SHP77 (cell line): ENCODE data around the gene CCDC68.

Experiments
- DNase-seq, 2 experiments: peaks; one replicate each; lab custom pipeline; 2025; lab: John Stamatoyannopoulos, UW

CCDC68 gene

GRCh38 chr18:54961016-54961423 lies 1.8 kb upstream of the CCDC68 start:
- DNase-seq, result no peak

- DNase-seq, result no peak
These were observed 936 bp upstream of the CCDC68 start for GRCh38 chr18:54960197-54960596.

- no peak for DNase-seq
These were observed 1.3 kb downstream of the CCDC68 start for GRCh38 chr18:54957996-54958395.

GRCh38 chr18:54957296-54957832 lies 1.9 kb downstream of the CCDC68 start:
- no peak for DNase-seq

- no peak for DNase-seq
These were observed 2.8 kb downstream of the CCDC68 start for GRCh38 chr18:54956506-54956905.

- no peak for DNase-seq
These were observed 7.2 kb downstream of the CCDC68 start for GRCh38 chr18:54952026-54952425.

- DNase-seq, result no peak
These were observed 9.0 kb downstream of the CCDC68 start for GRCh38 chr18:54950221-54950620.

- DNase-seq, result no peak
These were observed 9.7 kb downstream of the CCDC68 start for GRCh38 chr18:54949588-54949987.

- no peak for DNase-seq
These were observed 10.9 kb downstream of the CCDC68 start for GRCh38 chr18:54948350-54948837.

GRCh38 chr18:54947091-54947490 lies 12.2 kb downstream of the CCDC68 start:
- DNase-seq, result no peak

- DNase-seq, result no peak
These were observed 13.1 kb downstream of the CCDC68 start for GRCh38 chr18:54946149-54946581.

GRCh38 chr18:54945576-54946125 lies 13.6 kb downstream of the CCDC68 start:
- DNase-seq, result no peak

- no peak for DNase-seq
These were observed 16.7 kb downstream of the CCDC68 start for GRCh38 chr18:54942569-54942968.

GRCh38 chr18:54942144-54942543 lies 17.1 kb downstream of the CCDC68 start:
- no peak for DNase-seq

GRCh38 chr18:54939361-54939917 lies 19.8 kb downstream of the CCDC68 start:
- no peak for DNase-seq

- DNase-seq, result no peak
These were observed 20.8 kb downstream of the CCDC68 start for GRCh38 chr18:54938506-54938905.

GRCh38 chr18:54932472-54932871 lies 26.8 kb downstream of the CCDC68 start:
- DNase-seq, result no peak

- DNase-seq, result no peak
These were observed 28.1 kb downstream of the CCDC68 start for GRCh38 chr18:54931152-54931551.

GRCh38 chr18:54928236-54928635 lies 31.0 kb downstream of the CCDC68 start:
- DNase-seq, result no peak

- DNase-seq, result no peak
These were observed 32.5 kb downstream of the CCDC68 start for GRCh38 chr18:54926593-54927325.

GRCh38 chr18:54924948-54925347 lies 34.3 kb downstream of the CCDC68 start:
- DNase-seq, result no peak

- DNase-seq, result no peak
These were observed 35.8 kb downstream of the CCDC68 start for GRCh38 chr18:54923339-54923956.

- no peak for DNase-seq
These were observed 39.8 kb downstream of the CCDC68 start for GRCh38 chr18:54919412-54919811.
